Dedifferentiated amniotic fluid mesenchymal stem cell (primary cell): ENCODE results near the gene CORO2B.

Experiments used
- DNase-seq: peaks from one replicate; pipeline ENCODE4 v3.0.0-alpha.2; 2016; ENCODE audit errors: extremely low spot score

CORO2B gene

DNA sequence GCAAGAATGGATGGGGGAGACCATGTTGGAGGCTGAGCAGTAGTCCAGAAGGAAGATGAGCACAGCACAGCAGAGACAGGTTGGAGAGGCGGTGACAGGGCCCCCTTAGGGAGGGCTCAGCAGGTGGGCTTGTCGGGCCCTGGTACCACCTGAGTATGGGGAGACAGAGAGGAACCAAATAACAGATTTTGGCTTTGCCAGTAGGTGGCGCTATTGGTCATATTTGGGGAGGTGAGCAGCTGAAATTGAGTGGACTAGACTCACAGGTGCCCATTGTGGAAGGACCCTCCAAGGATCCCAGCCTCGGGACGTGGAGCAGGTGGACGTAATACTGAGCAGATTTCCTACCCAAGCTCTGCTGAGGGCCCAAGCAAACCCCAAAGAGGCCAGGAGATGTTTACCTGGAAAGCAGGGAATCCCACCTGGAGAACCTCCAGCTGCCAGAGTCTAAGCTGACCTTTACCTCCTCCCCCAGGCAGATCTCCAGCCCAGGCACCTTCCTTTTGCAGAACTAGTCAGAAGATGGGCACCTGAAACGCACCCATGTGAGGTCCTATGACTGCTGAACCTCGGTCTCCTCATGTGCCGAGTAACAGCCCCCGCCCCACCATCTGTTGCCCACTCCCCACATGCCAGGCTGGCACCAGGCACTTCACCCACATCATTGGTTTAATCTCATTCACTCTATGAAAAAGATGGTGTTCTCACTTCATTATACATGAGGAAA, 24.6 kb upstream of the CORO2B start:
- DNase-seq, result peak; percentile 73

DNA sequence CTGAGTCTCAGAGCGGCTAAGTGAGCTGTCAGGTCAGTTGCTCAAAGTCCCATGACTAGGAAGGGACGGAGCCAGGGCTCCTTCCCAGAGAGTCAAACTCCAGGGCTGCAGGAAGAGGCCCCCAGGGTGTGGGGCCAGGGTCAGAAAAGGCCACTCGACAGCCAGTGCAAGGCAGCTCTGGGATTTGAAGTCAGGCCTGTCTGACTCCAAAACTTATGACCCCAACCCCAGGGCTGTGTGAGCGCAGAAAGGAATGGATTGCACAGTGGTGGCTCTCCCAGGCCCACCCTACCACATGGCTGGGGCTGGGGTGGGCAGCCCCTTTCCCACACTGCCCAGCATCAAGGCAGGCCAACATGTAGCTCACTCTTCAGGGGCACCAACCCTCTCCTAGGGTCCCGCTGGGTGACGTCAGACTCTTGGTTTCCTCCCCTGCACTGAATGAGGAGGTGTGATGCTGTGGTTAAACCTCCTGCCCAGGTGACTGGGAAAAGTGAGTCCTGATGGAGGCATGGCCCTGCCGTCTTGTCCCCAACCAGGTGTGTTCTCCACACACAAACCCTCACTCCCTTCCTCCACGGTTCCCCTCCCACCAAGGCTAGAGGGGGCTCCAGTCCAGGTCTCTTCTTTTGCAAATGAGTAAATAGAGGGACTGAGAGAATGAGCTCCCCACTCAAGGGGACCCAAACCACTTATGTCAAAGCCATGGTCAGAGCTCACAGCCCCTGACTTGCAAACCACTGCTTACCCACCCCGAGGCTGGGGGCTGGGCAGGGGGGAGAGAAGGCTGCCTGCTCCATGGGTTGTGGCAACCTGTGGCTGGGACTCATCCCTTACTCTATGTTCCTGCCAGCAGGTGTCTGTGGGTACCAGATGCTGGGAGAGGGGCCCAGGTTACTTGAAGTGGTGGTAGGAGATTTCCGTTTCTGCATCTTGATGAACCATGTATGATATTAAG, 23.8 kb upstream of the CORO2B start:
- DNase-seq, result no peak

DNA sequence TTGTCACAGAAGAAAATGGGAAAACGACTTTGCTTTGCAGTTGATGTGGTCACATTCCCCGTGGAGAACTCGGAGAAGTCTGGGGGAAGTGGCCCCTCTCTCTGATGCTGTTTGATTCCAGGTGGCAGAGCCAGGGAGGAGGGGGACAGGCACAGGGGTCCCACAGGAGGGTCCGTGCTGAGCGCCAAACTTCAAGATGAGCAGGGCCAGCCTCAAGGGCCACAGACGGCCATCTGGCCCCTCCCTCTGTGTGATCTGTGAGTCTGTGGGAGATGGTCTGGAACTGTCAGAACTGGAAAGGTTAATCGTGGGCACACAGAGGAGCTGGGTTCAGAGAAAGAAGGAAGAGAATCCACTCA, 23.1 kb upstream of the CORO2B start:
- DNase-seq, result no peak

DNA sequence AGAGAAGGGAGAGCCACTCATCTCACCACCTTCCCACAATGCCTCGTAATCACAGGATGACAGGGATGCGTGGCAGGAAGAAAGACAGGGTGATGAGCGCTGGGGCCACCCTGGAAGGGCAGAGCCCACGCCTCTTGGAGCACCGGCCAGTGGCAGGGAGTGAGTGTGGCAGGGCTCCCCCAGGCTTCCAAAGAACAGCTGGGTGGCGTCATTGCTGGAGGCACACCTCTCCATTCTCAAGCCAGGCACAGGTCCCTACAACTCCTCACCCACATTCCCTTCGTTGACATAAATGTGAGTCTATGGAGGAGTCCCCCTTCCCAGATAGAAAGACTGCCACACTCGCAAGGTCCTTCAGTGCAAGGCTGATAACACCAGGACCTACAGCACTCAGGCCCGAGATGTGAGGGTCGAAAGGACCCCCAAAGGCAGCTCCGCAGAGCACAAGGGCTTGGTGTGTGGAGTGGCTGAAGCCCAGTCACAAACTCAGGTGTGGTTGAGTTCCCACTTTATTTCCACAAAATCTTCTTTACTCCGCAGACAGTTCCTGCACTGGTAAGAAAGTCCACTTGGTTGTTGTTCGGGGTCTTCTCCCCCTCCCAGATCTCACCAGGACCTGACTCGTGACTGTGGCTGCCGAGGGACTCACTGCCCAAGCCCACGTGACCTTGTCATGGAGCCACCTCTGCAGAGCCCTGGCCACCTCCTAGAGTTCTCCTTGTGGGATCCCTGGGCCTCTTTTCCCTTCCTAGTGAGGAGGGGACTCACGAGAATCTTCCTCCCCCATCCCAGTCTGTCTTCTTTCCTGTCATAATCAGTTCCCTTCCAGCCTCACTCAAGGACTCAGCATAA, 22.4 kb upstream of the CORO2B start:
- DNase-seq, result no peak

DNA sequence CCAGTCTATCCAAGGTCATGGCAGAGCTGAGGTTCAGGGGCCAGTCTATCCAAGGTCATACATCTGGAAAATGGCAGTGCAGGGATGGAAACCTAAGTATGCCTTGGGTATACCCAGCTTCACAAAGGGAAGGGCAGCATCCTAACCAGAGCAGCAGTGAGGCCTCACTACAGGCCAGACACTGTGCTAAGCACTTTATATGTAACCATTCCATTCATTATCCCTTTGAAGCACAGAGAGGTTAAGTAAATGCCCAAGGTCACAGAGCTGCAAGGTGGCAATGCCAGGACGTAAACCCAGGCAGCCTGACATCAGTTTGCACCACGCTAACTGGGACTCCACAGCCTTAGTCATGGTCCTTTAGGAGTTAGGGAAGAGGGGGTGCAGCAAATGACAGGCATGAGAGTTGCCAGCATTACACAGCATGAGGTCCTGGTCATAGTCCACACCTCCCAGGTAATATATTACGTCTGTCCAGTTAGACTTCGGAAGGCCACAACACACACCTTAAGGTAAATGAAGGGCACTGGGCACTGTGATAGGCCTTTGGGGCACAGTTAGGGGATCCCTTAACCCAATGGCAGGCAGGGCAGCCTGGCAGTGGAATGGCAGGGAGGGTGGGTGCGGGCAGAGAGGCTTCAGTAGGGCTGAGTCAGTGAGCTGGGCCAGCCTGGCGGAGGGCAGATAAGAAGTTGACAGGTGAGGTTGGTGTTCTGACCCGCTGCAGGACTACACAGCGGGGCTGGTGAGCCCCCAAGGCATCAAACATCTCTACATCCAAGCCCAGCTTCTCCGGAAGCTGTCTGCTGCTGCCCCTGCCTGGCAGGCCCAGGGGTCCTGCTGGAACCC, 21.1 kb upstream of the CORO2B start:
- DNase-seq, result no peak

DNA sequence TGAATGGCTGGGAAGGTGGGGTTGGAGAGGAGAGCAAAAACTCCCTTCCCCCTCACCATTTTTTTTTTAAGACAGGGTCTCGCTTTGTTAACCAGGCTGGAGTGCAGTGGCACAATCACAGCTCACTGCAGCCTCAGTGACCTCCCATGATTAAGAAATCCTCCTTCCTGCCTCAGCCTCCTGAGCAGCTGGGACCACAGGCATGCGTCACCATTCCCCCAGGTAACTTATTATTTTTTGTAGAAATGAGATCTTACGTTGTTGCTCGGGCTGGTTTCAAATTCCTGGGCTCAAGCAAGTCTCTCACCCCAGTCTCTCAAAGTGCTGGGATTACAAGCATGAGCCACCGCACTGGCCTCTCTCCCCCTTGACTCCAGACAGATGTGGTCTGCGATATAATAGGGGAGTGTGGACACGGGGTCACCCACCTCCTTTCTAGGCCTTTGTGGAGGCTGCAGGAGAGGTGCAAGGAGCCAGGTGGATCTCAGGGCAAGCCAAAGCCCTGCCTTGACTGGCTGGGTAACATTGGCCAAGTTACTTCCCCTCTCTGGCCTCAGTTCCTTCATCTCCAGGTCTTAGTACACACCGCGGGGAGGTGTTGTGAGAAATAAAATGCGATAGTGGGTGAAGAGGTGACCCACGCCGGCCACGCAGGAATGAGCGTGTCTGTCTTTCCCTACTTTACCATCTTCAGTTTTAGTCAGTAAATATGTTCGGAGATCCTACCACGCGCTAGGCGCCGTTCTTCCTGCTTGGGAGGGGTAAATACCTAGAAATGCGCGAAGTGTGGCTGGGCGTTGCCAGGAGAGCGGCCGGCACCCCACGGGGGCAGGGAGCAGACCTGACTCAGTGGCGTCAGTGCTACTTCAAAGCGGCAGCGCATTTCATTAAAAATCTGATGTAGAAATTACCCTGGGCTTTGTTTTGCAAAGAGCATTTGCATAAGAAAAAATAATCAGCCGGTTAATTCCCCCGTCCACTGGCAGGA, 20.2 kb upstream of the CORO2B start:
- no peak for DNase-seq

DNA sequence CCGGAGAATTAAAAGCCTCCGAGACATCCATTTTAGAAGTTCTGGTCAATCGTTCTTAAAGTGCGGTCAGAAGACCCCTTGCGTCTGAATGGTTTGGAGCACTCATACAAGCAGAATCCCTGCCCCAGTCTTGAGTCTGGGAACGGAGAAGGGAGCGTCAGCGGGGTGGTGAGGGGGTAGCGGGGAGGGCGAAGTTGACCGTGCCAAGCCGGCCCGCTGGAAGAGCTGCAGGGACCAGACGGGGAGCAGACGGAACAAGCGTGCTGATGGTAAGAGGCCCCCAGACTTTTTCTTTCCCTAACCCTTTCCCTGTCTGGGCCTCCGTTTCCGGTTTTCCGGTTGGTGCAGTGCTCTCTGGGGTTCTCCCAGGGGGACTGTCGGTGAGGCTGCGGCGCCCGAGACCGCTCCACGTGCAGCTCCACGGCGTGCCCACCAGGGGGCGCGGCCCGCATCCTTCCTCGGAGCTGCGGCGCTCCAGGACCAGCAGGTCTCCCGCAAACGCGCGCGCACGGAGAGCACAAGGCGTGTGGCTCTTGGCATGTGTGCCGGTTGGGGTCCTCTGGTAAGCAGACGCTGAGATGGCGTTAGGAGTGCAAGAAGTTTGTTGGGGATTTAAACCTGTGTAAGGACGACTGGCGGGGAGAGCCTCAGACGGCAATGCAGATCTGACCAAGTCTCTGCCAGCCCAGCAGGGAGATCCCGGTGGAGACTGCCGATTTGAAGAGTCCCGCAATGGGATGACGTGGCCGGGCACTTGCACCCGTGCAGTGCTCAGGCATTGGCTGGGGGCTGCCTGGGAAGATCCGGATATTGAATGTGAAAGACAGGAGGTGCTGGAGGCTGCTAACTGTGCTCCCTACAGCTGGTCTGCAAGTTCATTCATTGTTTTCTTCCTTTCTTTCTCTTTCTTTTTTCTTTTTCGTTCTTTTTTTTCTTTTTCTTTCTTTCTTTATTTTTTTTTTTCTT, 19.2 kb upstream of the CORO2B start:
- peak; percentile 59 for DNase-seq

DNA sequence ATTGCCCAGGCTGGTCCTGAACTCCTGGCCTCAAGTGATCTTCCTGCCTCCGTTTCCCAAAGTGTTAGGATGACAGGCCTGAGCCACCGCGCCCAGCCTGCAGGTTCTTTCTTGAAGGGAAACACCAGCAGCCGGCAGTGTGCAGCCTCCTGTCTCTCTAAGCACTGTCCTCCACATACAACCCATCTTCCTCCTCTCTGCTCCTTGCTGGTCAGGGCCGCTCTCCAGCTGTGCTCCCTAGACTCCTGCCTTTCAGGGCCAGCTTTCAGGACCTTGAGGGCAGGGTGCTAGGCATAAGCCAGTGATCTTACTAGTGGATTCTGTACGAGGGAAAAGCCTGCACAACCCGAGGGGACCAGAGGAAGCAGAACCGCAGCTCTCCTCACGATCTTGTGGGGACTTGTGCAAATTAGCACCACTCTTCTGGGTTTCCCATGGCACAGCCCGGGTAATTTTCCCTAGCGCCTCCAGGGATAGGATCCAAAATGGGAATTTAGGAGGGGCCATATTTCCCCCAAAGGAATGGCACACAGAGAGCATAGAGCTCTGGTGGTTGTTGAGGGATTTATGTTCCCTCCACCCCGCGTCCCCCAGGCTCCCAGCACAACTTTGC, 18.2 kb upstream of the CORO2B start:
- no peak for DNase-seq

DNA sequence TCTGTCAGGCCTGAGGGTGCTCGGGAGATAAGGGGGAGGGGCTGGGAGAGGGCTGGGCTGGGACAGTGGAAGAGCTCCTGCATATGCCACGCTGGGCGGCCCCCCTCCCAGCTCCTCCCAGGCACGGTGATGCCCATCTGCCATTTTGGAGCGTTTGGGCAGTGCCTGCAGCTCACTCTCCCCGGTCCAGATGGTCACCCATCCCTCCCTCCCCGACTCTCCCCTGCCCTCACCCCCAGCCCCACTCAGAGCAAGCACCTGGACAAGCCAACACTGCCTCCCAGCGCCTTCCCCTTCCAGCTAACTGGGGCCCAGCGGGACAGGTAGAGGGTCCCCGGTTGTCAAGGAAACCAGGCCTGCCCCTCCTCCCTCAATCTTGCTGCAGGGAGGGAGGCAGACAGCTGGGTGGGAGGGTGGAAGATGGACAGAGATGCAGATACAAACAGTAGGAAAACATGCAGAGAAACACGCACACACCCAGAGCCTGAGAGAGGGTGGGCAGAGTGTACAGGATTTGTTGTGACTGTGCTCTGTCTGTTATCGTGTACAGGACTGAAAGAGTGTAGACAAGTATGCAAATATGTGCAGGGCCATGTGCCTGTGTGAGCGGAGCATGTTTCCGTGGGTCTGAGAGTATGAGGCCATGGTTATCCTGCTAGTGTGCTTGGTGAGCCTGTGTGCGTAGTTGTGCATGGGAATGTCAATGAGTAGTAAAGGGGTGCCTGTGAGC, 17.5 kb upstream of the CORO2B start:
- DNase-seq, result no peak

DNA sequence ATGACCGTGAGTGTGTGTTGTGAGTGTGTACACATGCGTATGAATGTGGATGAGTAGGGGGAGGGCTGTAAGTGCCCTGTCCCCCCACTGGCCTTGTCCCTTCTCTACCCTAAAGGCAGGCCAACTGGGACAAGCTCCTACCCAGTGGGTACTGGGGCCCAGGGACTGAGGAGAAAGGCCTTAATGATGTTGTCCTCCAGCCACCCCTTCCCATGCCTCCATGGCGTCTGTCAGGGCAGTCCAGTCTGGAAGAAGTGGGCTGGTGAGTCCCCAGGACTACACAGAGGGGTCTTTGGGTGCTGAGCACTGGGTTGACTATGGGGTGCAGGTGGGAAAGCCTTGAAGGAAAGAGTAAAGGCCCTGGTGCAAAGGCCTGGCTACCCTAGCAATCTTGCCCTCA, 16.9 kb upstream of the CORO2B start:
- DNase-seq, result no peak

DNA sequence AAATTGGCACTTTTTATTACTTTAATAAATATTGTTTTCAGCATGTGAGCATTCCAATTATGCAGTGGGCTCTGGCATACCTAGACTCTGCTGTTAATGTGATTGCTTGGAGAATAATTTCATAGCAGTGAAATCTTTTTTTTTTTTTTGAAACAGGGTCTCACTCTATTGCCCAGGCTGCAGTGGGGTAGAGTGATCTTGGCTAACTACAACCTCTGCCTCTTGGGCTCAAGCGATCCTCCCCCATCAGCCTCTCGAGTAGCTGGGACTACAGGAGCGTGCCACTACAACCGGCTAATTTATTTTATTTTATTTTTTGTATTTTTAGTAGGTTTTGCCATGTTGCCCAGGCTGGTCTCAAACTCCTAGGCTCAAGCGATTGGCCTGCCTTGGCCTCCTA, 14.6 kb upstream of the CORO2B start:
- DNase-seq, result no peak

DNA sequence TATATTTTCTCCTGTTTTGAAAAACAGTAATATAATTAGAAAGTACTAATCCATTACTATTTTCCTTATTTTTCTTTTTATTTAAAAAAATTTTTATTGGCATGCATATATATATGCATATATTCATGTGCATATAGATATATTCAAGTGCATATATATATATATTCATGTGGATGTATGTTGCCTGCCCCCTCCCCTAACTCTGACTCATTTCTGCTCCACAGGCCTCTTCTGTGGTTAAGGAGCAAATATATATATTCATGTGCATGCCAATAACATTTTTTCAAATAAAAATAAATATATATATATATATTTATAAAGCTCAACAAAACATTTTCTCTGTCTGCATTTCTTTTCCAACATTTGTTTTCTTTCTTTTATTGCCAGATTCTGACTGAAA, 13.6 kb upstream of the CORO2B start:
- no peak for DNase-seq

DNA sequence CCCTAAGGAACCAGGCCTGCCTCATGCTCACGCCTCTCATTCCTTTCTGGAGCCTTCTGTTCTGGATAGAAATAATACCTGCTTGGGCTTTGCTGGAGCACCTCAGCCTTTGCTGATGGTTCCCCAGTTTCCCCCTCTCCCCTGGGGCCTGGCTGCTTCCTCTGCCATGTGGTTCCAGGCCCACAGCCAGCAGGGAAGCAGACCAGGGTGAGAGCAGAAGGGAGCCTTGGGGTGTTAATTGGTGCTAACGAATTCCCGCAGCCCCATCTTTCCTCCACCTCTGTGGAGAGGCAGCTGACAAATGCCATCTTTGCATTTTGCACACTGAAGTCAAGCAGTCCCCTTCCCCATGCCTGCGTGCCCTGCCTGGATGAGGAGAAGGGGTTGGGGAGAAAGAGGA, 13.1 kb upstream of the CORO2B start:
- no peak for DNase-seq

DNA sequence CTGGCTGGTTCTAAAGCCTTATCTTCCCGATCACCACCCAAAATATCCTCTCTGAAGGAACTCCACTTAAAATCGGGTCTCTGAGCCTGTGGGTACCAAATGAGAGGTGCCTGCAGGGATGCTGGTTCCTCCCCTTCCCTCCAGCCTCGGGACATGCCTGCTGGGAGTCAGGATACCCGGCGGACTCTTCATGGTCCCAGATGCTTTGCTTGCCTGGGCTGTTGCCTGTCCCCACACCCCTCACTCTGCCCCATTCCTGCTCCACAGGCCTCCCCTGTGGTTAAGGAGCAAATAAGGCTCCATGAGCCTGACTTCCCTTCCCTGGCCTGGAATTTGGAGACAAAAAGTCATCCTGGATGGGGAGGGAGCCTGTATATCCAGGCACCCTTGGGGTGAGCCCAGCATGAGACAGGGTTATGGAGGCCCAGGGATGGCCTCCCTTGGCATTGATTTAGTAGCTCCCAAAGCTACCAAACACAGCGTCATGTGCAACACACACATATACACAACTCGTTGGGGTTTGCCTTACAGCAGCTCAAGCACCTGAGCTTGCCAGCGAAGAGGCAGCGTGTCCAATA, 12.3 kb upstream of the CORO2B start:
- no peak for DNase-seq

DNA sequence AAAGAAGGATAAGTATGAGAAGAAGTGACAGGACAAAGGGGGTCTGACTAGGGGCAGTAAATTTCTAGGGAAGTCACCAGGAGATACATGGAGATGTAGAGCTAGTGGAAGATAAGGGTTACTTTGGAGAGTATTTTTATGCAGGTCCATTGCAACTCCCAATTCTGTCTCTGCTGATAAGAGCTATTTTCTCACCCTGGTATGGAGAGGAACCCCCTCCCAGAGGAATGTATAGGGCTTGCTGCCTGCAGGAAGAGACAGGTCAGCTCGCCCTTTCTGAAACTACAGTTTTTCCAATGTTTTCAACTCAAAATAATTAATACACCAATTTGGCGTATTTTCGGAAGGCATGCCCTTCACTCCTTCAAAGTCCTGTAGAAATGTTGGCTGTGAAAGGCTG, 11.4 kb upstream of the CORO2B start:
- DNase-seq, result no peak

DNA sequence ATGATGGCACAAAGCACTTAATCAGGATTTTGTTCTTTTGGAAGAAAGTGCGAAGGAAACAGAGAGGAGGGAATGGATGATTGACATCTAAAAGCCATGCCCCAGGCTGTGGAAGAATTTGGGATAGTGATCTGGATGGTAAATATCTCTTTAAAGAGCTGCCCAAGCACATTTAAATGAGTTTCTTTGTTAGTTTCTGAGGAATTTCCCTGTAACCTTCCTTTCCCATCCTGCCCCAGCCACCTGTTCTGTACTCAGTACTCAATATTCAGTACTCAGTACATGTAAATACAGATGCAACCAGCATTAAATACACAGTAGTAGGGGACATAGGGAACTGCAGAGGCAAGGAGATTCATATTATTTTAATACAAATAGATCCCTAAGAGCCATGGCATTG, 7.8 kb upstream of the CORO2B start:
- DNase-seq, result no peak

DNA sequence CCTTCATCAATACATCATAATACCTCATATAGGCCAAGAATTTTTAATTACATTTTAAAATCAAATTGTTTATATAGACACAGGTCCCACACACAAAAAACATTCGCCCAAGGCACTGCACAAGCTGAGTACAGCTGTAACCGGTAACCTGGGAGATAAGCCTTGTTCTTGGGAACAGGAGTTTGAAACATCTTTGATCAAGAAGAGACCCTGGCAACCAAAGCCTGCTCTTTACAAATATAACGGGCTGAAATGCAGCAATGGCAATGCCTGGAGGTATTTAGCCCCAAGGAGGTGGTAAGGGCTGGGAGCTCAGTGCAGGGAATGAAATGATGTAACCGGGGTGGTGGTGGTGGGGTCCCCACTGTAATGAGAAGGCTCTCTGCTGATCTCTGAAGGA, 7.2 kb upstream of the CORO2B start:
- DNase-seq, result no peak
